Measurements from ENCODE around the gene GPN2.

GRCh38 chr1:26839339-26839722 lies 50.8 kb downstream of the GPN2 start:
- TF ChIP-seq CTCF (IDR thresholded peaks at IDR 0.05) = no peak
- no peak for TF ChIP-seq POLR2A (IDR thresholded peaks at IDR 0.05)
